ENCODE results near the gene LIM2.
"Not testable (repeated sequence)": the region's sequence is repeated elsewhere in the genome, so short reads cannot be mapped to it uniquely, and the experiment has no call there.

DNA sequence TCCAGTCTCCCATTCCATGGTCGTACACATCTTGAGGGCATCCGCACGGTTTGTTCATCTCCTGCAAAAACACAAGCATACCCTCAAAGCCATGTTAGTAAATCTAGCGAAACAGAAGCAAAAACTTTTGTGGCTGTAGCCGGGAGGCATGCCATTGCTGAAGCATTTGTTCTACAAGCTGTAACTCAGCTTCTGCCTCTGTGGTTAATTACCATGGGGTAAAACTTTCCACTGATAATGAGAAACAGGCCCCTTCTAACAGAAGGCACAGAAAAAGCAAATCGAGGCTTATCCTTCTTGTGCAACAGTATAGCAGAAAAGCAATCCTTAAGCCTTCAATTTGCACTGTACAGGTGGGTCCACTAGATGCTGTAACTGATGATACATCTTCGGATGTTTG is 12.2 kb upstream of the LIM2 start:
- not testable (repeated sequence) for TF ChIP-seq CTCF, POLR2A, POLR2AphosphoS5, EP300 (IDR thresholded peaks at IDR 0.05)

Data from suprapubic skin (tissue), 4 donors.